ENCODE results near the gene ZDHHC22. TPM values are rescaled to one million over a fixed set of nuclear protein-coding genes. Genes with fewer than 3 reads are reported as not detected.
A peak's percentile ranks its signal among the peaks of the same experiment; 100 is the strongest.

ZDHHC22 gene
- total and polyA plus RNA-seq, 2 of the 13 experiments (the other 11 are each of a cell fraction or from before 2014, with no cell fraction given), result not detected

DNA sequence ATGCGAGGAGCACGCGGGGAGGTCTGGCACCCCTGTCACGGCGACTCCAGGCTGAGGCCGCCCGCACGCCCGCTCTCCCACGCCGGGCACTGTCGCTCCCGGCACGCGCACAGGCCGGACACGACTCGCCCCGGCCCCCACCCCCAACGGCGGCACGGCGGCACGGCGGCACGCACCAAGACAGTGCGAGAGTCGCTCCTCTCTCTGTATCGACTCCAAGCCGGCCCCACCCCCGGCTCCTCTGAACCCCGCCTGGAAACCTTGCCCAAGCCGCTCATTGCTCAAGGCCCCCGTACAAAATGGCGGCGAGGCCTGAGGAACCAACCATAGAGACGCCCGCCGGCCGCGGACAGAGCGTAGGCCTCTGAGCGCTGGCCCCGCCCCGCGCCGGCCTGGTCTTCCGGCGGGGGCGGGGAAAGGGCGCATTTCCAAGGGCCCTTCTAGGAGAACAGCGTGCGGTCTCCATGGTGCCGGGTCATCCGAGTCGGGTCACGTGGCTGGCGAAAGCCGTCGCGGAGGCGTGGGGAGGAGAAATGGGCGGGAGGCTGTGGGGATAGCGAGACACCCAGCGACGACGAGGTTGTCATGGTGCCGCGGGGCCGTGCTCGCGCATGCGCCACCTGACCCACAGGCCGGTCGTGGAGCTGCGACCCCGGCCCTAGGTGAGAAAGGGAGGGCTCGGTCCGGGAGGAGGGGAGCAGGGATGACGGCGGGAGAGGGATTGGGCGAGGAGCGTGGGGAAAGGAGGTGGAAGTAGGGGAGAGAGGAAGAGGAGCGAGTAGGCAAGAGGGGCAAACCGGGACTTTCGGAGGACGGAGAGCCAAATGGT is 43.7 kb downstream of the ZDHHC22 start, which contains the start of gene CIPC (continued):
- TF ChIP-seq FOXC1 (CRISPR knock-in tag; IDR thresholded peaks at IDR 0.05; ENCODE audit: borderline replicate concordance), result peak; percentile 61; the same call in 1 of the 2 replicates
- TF ChIP-seq SP5 (CRISPR knock-in tag; IDR thresholded peaks at IDR 0.05; ENCODE audit: borderline replicate concordance, low read depth), result peak; percentile 87
- peak; percentile 43; the same call in 1 of the 2 replicates for TF ChIP-seq ZMYM3 (CRISPR knock-in tag; IDR thresholded peaks at IDR 0.05)
- peak; percentile 78 for TF ChIP-seq ZNF18 (CRISPR knock-in tag; IDR thresholded peaks at IDR 0.05; ENCODE audit: insufficient replicate concordance)
- TF ChIP-seq, protein P1, sequence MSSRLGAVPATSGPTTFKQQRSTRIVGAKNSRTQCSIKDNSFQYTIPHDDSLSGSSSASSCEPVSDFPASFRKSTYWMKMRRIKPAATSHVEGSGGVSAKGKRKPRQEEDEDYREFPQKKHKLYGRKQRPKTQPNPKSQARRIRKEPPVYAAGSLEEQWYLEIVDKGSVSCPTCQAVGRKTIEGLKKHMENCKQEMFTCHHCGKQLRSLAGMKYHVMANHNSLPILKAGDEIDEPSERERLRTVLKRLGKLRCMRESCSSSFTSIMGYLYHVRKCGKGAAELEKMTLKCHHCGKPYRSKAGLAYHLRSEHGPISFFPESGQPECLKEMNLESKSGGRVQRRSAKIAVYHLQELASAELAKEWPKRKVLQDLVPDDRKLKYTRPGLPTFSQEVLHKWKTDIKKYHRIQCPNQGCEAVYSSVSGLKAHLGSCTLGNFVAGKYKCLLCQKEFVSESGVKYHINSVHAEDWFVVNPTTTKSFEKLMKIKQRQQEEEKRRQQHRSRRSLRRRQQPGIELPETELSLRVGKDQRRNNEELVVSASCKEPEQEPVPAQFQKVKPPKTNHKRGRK (CRISPR knock-in tag; IDR thresholded peaks at IDR 0.05), result no peak
- TF ChIP-seq CBFB (CRISPR knock-in tag; IDR thresholded peaks at IDR 0.05), result no peak
- 0 out of 2 replicates have a peak, but pooled peaks have one; percentile 43 for TF ChIP-seq DNMT3B (CRISPR knock-in tag; conservative IDR thresholded peaks at IDR 0.05)
- 0 out of 2 replicates have a peak, but pooled peaks have one; percentile 51 for TF ChIP-seq RXRA (CRISPR knock-in tag; IDR thresholded peaks at IDR 0.05)
- TF ChIP-seq, protein P2, sequence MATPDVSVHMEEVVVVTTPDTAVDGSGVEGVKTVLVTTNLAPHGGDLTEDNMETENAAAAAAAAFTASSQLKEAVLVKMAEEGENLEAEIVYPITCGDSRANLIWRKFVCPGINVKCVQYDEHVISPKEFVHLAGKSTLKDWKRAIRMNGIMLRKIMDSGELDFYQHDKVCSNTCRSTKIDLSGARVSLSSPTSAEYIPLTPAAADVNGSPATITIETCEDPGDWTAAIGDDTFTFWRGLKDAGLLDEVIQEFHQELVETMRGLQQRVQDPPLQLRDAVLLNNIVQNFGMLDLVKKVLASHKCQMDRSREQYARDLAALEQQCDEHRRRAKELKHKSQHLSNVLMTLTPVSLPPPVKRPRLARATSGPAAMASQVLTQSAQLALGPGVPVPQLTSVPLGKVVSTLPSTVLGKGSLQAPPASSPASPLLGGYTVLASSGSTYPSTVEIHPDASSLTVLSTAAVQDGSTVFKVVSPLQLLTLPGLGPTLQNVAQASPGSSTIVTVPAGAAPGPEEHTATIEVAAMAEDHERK (CRISPR knock-in tag; IDR thresholded peaks at IDR 0.05; ENCODE audit: low read depth), result 0 out of 2 replicates have a peak, but pooled peaks have one; percentile 38
- peak; percentile 94 for TF ChIP-seq SAFB2 (CRISPR knock-in tag; IDR thresholded peaks at IDR 0.05; ENCODE audit: borderline replicate concordance, low read depth)
- no peak for TF ChIP-seq ATF5 (CRISPR knock-in tag; IDR thresholded peaks at IDR 0.05; ENCODE audit: low read depth)
- TF ChIP-seq ZNF143 (CRISPR knock-in tag; IDR thresholded peaks at IDR 0.05), result peak; percentile 41; the same call in 1 of the 2 replicates
- TF ChIP-seq, protein P3, sequence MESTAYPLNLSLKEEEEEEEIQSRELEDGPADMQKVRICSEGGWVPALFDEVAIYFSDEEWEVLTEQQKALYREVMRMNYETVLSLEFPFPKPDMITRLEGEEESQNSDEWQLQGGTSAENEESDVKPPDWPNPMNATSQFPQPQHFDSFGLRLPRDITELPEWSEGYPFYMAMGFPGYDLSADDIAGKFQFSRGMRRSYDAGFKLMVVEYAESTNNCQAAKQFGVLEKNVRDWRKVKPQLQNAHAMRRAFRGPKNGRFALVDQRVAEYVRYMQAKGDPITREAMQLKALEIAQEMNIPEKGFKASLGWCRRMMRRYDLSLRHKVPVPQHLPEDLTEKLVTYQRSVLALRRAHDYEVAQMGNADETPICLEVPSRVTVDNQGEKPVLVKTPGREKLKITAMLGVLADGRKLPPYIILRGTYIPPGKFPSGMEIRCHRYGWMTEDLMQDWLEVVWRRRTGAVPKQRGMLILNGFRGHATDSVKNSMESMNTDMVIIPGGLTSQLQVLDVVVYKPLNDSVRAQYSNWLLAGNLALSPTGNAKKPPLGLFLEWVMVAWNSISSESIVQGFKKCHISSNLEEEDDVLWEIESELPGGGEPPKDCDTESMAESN (CRISPR knock-in tag; conservative IDR thresholded peaks at IDR 0.05), result peak; percentile 49; the same call in 1 of the 2 replicates

Data from HepG2 (cell line).